ENCODE data around the gene SNRPA.
"Not testable (repeated sequence)": the region's sequence is repeated elsewhere in the genome, so short reads cannot be mapped to it uniquely, and the experiment has no call there.

SNRPA gene

DNA sequence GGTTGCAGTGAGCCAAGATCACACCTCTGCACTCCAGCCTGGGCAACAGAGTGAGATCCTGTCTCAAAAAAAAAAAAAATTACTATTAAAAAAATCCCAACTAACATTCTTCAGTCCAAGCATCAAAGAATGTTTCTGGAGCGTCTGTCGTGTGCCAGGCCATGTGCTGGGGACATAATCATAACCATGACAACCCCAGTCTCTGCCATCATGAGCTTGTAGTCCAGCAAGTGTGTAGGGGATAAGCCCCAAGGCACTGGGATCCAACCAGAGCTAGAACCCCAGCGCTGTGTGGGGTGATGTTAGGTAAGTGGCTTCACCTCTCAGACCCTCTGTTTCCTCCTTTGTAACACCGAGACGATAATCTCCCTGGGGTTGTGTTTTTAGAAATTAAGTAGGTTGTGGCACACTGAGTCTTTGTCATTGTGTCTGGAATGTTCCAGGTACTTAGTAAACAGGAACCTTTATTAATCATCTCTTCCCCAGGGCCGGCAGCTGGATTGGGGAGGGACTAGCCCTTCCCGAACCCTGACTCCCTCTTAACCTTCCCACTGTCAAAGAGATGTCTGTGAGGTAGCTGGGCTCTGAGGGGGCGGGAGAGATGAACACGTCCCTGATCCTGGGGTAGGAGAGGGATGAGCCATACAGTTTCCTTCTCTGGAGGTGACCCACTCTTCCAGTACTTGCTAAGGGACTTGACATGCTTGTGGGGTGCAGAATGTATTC lies 28.9 kb upstream of the SNRPA start:
- no peak for DNase-seq (ENCODE audit: low spot score)

DNA sequence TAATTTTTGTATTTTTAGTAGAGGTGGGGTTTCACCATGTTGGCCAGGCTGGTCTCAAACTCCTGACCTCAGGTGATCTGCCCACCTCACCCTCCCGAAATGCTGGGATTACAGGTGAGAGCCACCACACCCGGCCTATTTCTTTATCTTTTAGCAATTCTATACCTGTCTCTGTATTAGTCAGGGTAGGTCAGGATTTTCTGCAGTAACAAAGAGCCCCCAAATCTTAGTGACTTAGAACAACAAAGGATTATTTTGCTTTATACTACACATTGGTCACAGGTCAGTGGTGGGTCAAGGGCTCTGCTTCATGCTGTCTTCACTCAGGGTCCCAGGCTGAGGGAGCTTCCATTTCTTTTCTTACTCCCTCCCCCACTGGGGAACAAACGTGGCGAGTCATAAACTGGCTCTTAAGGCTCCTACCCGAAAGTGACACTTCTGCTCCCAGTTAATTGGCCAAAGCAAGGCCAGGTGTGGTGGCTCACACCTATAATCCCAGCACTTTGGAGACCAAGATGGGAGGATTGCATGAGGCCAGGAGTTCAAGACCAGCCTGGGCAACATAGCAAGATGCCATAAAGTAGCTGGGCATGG lies 27.2 kb upstream of the SNRPA start:
- no peak for DNase-seq (ENCODE audit: low spot score)

DNA sequence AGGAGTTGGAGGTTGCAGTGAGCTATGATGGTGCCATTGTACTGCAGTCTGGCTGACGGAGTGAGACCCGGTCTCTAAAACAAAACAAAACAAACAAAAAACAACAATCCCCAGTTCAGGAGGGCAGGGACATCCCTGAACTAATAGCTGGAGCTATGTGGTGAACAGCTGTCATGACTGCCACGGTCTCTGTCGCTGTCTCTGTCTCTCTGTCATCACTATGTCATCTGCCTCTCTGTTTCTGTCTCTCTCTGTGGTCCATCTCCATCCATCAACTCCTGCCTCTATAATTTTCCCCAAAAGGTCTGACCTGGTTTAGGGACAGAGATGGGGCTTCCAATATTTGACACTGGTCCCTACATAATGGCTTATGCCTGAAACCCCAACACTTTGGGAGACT lies 26.7 kb upstream of the SNRPA start:
- no peak for DNase-seq (ENCODE audit: low spot score)

DNA sequence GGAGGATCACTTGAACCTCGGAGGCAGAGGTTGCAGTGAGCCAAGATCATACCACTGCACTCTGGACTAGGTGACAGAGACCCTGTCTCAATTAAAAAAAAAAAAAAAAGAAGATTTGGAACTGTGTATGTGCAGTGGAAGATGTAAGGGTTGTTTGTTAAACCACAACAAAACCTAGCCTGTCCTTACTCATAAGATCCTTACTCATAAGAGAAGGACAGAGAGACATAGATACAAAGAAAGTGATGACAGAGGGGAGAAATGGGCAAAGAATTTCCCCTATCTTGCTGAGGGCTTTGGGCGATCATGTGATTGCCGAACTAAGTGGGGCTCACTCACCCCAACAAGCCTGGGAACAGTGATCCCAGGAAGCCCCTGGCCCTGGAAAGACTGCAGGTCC lies 26.1 kb upstream of the SNRPA start:
- no peak for DNase-seq (ENCODE audit: low spot score)

DNA sequence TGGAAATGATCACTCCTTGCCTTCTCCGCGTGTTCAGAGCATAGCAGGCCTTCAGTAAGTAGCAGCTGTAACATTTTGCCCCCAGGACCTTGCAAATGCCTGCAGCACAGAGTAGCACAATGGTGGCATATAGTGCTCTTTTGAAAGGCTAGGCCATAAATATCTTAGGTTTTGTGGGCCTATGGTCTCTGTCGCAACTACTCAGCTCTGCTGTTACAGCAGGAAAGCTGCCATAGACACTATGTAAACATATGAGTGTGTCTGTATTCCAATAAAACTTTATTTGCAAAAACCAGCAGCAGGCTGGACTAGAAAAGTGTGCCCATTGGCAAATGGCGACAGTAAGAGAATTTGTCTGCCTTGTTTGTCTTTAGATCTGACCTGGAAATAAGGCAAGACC lies 24.7 kb upstream of the SNRPA start:
- no peak for DNase-seq (ENCODE audit: low spot score)

DNA sequence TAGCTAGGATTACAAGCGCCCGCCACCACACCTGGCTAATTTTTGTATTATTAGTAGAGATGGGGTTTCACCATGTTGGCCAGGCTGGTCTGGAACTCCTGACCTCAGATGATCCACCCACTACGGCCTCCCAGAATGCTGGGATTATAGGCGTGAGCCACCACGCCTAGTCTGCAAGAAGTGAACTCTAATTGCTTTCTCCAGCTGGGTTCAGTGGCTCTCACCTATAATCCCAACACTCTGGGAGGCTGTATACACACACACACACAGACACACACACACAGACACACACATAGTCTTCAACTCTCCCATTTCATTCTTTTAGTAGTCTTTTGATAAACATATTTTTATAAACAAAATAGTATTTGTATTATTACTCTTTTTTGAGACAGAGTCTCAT lies 20.9 kb upstream of the SNRPA start:
- not testable (repeated sequence) for DNase-seq (ENCODE audit: low spot score)

DNA sequence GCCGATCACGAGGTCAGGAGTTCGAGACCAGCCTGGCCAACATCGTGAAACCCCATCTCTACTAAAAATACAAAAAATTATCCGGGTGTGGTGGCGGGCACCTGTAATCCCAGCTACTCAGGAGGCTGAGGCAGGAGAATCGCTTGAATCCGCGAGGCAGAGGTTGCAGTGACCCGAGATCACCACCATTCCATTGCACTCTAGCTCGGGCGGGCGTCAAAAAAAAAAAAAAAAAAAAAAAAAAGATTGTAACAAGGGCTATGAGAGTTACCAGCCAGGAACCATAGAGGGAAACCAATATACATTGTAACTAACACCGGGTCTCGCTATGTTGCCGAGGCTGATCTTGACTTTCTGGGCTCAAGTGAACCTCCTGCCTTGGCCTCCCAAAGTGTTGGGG lies 18.7 kb upstream of the SNRPA start:
- DNase-seq (ENCODE audit: low spot score): not testable (repeated sequence)

DNA sequence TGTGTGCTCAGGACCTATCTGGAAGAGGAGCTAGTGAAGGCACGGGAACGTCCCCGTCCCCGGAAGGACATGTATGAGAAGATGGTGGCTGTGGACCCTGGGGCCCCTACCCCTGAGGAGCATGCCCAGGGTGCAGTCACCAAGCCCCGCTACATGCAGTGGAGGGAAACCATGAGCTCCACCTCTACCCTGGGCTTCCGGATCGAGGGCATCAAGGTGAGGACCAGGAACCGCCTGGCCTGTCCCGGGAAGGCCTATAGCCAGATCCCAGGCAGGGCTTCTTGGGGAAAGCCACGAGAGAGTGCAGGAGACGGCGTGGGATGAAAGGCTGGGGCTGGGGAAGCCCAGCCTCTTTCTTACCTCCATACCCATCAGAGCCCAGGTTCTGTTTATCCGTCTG lies 17.9 kb upstream of the SNRPA start:
- DNase-seq (ENCODE audit: low spot score): no peak

DNA sequence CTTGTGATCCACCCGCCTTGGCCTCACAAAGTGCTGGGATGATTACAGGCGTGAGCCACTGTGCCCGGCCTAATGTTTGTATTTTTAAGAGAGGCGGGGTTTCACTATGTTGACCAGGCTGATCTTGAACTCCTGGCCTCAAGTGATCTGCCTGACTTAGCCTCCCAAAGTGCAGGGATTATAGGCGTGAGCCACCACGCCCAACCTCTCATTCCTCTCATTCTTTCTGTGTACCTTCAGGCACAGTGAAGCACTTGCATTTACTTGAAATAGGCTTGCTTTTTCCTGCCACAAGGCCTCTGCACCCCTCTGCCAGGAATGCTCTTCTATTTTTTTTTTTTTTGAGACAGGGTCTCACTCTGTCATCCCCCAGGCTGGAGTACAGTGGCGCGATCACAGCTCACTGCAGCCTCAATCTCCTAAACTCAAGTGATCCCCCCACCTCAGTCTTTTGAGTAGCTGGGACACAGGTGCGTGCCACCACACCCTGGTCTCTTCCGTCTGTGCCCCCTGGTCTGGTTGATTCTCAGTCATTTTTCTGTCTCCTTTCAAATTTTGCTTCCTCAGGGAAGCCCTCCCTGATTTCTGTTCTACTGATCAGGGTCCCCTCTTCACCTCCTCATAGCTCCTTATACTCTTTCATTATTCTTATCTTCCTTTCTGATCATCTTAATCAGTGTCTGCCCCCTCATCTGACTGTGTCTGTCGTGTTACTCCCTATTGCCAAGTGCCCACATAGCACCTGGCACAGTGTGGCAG lies 15.8 kb upstream of the SNRPA start:
- DNase-seq (ENCODE audit: low spot score): no peak

DNA sequence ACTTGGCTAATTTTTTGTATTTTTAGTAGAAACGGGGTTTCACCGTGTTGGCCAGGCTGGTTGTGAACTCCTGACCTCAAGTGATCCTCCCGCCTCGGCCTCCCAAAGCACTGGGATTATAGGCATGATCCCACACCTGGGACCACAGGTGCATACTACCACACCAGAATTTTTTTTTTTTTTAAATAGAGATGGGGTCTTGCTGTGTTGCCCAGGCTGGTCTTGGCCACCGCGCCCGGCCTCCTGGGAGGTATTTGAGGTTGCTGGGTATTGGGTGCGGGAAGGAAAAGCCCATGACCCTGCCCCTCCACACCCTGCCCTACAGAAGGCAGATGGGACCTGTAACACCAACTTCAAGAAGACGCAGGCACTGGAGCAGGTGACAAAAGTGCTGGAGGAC lies 14.3 kb upstream of the SNRPA start:
- DNase-seq (ENCODE audit: low spot score): no peak

DNA sequence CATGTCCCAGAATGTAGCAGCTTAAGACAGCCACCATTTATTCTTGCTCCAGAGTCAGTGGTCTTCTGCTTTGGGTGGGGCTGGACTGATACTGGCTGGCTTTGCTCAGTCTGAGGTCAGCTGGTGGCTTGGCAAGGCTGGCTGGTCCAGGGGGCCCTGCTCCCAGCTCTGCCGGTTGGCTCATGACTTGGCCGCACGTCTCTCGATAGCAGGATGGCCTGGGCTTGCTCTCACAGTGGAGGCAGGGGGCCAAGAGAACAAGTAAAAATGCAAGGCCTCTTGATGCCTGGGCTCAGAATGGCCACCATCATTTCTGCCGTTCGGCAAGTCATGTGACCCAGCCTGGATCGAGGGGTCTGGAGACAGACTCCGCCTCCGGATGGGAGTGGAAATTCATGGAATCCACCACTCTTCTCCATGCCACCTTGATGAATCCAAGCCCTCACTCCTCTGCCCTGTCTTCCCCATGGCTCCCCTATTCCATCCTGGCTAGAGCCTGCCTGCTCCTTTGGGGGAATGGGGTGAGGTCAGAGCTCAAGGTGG lies 13.8 kb upstream of the SNRPA start:
- DNase-seq (ENCODE audit: low spot score): no peak

DNA sequence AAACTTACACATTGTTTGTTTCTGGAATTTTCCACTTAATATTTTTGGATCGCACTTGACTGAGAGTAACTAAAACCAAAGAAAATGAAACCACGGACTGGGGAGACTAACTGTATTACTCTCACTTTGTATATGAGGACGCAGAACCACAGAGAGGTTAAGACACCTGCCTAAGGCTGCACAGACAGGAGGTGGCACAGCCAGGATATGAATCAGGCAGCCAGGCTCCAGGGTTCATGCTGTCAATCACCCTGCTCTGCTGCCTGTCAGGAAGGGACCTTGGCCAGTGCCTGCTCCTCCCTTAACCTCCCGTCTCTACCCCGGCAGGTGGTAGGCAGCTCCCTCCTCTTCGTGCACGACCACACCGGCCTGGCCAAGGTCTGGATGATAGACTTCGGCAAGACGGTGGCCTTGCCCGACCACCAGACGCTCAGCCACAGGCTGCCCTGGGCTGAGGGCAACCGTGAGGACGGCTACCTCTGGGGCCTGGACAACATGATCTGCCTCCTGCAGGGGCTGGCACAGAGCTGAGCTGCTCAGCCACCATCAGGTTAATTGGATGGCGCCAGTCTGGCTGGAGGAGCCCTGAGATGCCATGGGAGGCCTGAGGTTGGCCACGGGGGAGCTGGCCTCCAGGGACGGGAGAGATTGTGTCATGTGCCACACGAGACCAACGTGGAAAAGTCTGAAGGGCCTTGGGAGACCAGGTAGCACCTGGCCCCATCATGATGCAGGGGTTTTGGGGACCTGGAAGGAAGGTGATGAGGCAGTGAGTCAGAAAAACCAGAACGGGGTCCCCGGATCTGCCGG lies 11.8 kb upstream of the SNRPA start:
- DNase-seq (ENCODE audit: low spot score): no peak

DNA sequence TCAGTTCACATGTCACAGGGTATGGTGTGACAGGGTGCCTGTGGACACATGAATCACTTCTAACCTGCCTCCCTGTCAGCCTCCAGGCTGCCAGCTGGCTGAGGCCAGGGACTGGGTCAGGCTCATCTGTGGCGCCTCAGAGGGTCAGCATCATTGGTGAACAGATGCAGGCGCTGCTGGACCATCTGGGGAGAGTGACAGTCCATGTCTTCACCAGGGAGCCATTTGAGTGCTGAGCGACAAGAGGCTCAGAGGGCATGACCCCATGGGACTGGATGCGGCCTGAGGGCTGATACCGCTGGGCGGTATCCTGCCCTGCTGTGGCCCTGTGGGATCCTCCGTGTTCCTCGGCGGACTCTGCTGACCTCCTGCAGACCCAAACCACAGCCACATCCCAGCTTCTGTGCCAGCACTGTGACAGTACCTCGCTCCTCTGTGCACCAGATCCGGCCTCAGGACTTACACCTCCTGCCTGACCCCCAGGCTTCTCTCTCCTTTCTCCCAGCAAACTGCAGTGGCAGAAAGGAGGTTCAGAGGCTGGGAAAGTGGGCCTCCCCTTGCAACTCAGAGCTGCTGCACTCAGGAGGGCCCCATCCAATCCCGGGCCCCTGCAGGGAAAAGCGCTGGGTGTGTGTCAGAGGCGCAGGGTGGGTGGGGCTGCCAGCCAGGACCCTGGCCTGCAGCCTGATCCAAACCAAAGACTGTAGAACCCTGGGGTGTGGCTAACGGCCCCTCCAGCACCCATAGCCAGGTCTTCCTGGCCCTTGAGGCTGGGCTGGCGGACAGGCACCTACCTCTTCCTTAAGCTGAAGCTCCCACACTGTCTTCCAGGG lies 10.9 kb upstream of the SNRPA start:
- DNase-seq (ENCODE audit: low spot score): no peak

DNA sequence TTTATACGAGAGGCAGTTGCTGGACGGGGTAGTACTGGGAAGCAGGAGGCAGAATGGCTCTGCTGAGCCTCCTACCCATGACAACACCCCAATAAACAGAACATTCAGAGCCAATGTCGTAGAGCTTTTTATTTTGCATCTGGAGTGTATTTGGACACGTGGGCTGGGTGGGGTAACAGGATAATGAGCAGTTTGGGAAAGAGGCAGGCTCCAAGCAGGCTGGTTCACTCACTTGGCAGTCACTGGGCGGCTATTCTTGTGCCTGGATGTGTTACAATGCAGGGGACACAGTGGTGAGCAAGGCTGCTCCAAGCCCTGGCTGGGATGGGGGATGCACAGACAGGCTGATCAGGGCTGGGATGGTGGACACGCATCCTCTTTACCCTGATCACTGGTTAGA lies 10.3 kb upstream of the SNRPA start:
- DNase-seq (ENCODE audit: low spot score): no peak

DNA sequence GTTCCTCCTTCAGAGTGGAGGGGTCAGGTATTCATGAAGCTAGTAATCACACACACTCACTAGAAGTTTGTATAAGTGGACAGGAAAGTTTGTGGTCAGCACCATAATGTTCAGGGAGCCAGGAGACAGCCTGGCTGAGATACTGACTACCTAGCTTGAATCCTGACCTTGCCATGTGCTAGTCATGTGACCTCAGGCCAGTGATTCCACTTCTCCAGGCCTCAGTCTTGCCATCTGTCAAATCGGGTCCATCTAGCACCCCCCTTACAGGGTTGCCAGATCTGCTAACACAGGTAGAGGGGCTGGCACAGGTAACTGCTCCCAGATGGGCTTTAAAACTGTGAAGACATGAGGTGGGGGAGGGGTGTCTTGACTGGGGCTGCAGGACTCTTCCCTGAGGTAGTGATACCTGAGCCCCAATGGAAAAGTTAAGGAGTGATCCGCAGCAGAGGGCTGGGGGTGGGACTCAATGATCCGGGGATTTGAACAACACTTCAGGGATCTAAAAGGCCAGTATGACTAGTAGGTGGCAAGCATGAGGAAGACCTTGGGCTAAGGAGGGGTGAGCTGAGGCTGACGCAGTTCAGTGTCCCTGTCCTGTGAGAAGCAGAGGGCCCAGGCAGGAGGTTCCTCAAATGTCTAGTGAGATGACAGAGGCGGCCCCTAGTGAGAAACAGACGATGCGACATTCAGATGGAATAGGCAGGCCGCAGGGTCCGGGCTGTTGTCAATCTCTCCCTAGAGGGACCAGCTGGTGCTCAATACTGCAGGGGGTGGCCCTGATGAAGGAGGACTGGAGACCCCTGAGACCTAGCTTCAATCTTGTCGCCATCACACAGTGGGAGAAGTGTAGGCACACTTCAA lies 9.2 kb upstream of the SNRPA start:
- DNase-seq (ENCODE audit: low spot score): no peak

DNA sequence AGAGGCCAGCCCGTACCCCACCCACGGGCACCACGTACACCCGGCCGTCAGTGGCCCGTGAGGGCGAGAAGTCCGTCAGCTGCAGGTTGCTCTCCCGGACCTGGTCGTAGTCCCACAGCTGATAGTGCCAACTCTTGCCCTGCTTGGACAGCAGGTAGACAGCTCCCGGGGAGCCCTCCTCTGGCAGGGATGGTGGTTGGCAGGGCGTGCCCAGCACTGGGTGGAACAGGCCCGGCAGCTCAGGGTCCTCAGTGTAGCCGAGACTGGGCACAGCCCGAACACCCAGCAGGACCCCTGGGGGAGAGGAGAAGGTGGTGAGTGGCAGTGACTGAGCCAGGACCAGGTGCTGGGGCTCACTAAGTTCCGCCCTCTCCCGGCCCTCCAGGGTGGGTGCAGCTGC lies 8.5 kb upstream of the SNRPA start:
- no peak for DNase-seq (ENCODE audit: low spot score)

DNA sequence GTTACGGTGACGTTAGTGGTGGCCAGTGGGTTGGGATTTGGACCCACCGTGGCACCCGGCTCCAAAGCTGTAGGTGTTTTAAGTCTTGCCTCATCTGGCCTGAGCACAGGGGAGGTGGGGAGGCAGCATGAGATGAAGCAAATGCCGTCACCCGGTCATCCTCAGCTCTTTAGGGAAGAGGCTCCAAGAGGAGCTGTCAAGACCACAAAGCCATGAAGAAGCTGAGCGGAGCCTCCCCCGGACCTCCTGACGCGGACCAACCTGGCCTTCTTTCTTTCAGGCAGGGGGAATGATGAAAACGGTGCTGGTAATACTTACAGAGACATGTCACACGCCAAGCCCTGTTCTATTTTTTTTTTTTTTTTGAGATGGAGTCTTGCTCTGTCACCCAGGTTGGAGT lies 8.1 kb upstream of the SNRPA start:
- no peak for DNase-seq (ENCODE audit: low spot score)

DNA sequence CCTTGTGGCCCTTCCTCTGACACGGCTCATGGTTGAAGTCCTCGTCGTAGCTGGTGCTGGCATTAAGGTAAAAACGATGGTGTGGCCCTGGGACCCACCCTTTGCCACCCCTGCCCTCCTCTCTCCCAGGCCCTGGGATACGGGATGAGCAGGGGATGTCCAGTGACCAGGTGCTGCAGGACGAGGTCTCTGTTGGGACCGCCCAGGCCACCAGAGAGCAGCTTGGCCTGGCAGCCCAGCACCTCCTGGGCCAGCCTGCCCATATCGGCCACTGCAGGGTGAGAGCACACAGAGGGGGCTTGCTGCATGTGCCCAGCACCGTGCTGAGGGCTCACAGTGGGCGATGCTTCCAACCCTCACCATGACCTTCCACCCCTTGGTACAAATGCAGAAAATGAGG lies 7.1 kb upstream of the SNRPA start:
- no peak for DNase-seq (ENCODE audit: low spot score)

DNA sequence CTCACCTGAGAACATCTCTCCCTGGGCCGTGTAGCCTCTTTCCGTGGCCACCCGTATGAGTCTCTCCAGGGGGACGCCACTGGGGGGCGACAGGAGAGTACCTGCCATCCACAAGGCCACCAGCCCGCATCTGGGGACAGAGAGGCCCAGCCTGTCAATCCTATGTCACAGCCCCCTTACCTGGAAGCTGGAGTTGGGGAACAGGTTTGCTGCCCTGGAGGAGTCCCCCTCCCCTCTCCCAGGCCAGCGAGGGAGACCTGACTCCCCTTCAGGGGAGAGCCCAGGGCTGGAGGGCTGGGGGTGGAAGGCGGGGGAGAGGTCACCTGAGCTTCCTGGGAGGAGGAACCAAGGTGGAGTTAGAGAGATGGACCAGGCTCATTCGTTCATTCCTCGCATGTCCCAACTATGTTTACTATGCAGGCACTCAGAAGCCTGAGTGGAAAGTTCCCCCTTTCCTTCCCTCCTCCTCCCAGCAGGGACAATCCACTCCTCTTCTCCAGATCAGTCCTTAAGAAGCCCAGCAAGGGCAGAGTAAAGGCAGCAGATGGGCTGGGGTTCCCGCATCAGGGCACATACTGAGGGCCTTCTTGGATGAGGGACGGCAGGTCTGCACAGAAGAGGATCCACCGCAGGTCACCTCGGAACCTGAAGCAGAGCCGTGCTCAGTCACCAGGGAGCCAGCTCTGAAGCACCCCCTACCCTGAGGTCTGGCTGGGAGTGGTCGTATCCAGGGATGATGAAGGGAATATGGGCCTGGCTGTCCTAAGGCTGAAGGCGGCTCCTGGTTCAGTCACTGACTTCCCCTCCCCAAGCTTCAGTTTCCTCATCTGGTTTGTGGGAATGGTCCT lies 6.2 kb upstream of the SNRPA start:
- no peak for DNase-seq (ENCODE audit: low spot score)

DNA sequence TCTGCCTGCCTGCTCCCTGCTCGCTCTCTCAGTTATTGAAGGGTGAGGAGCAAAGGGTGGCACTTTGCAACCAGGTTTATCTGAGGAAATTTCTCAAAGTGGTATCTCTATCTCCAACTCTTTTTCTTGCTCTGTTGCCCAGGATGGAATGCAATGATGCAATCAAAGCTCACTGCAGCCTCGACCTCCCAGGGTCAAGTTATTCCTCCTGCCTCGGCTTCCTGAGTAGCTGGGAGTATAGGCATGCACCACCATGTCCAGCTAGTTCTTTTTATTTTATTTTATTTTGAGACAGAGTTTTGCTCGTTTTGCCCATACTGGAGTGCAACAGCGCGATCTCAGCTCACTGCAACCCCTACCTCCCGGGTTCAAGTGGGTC lies 5.6 kb upstream of the SNRPA start:
- DNase-seq (ENCODE audit: low spot score): no peak
